ENCODE results near the gene CCDC50.

DNA sequence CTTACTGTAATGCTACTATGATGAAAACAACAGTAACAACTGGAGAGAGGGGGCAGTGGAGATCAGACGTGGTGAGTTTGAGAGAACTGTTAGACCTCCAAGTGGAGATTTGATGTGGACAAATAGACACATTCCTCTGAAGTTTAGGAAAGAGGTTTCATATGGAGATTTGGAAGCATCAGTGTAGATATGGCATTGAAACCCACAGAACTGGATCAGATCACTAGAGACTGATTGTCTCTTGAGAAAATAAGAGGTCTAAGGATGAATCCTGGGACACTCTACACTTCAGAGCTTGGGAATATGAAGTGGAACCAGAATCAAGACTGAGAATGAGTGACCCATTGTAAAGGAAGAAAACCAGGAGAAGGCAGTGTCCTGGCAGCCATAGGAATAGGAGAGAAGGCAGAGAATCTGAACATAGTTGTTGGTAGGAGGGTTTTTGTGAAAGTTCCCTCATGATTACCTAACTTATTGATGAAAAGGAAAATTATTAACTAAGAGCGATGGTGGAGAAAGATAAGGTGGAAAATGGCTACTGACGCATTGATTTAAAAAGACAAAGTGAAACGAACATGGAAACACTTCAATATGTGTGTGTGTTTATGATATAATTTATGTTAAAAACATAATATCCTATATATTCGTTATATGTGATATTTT lies 102.1 kb downstream of the CCDC50 start:
- TF ChIP-seq, protein P1, sequence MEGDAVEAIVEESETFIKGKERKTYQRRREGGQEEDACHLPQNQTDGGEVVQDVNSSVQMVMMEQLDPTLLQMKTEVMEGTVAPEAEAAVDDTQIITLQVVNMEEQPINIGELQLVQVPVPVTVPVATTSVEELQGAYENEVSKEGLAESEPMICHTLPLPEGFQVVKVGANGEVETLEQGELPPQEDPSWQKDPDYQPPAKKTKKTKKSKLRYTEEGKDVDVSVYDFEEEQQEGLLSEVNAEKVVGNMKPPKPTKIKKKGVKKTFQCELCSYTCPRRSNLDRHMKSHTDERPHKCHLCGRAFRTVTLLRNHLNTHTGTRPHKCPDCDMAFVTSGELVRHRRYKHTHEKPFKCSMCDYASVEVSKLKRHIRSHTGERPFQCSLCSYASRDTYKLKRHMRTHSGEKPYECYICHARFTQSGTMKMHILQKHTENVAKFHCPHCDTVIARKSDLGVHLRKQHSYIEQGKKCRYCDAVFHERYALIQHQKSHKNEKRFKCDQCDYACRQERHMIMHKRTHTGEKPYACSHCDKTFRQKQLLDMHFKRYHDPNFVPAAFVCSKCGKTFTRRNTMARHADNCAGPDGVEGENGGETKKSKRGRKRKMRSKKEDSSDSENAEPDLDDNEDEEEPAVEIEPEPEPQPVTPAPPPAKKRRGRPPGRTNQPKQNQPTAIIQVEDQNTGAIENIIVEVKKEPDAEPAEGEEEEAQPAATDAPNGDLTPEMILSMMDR (conservative IDR thresholded peaks at IDR 0.05): no peak
- TF ChIP-seq EZH2 (IDR thresholded peaks at IDR 0.05; ENCODE audit: low read depth): no peak

Data from PC-9 (cell line).